HPDE6-E6E7 (cell line): Measurements from ENCODE around the gene SH3GL3.

Experiments used
- DNase-seq: peaks from one replicate; pipeline ENCODE4 v3.0.0; 2011; ENCODE audit warnings: missing footprints; ENCODE audit errors: extremely low spot score

The SH3GL3 gene

GRCh38 chr15:83612898-83613635 is 165.9 kb downstream of the SH3GL3 start:
- DNase-seq, result no peak

GRCh38 chr15:83613714-83614113 is 166.6 kb downstream of the SH3GL3 start:
- no peak for DNase-seq

- DNase-seq, result no peak
Observed at GRCh38 chr15:83616840-83617239, 169.7 kb downstream of the SH3GL3 start.

GRCh38 chr15:83626171-83626802 is 179.1 kb downstream of the SH3GL3 start:
- DNase-seq, result no peak

GRCh38 chr15:83631534-83631933 is 184.4 kb downstream of the SH3GL3 start:
- no peak for DNase-seq

GRCh38 chr15:83643201-83643600 is 196.1 kb downstream of the SH3GL3 start:
- DNase-seq, result no peak

GRCh38 chr15:83644439-83644838 is 197.3 kb downstream of the SH3GL3 start:
- DNase-seq, result no peak

- DNase-seq, result no peak
Observed at GRCh38 chr15:83650831-83651230, 203.7 kb downstream of the SH3GL3 start.

- no peak for DNase-seq
Observed at GRCh38 chr15:83651541-83651940, 204.4 kb downstream of the SH3GL3 start.

- no peak for DNase-seq
Observed at GRCh38 chr15:83652626-83653204, 205.6 kb downstream of the SH3GL3 start.

- no peak for DNase-seq
Observed at GRCh38 chr15:83653288-83653638, 206.1 kb downstream of the SH3GL3 start.

GRCh38 chr15:83653639-83654378 is 206.7 kb downstream of the SH3GL3 start, which contains the start of gene ADAMTSL3:
Gene ADAMTSL3 (plus strand): TSS chr15:83654123. CDS start chr15:83655762, 1,639 bp downstream.
- DNase-seq, result peak; percentile 44

- DNase-seq, result no peak
Observed at GRCh38 chr15:83654379-83655236, 207.5 kb downstream of the SH3GL3 start.

GRCh38 chr15:83655237-83655616 is 208.1 kb downstream of the SH3GL3 start:
- no peak for DNase-seq

GRCh38 chr15:83656192-83656591 is 209.1 kb downstream of the SH3GL3 start:
- no peak for DNase-seq

- no peak for DNase-seq
Observed at GRCh38 chr15:83656943-83657528, 209.9 kb downstream of the SH3GL3 start.

GRCh38 chr15:83657549-83657948 is 210.4 kb downstream of the SH3GL3 start:
- no peak for DNase-seq

- no peak for DNase-seq
Observed at GRCh38 chr15:83658430-83659416, 211.6 kb downstream of the SH3GL3 start.

- no peak for DNase-seq
Observed at GRCh38 chr15:83659417-83659812, 212.3 kb downstream of the SH3GL3 start.

GRCh38 chr15:83665480-83665879 is 218.3 kb downstream of the SH3GL3 start:
- no peak for DNase-seq
